Islet of Langerhans (tissue), 1 donor: ENCODE results near the gene NT5DC2.

Experiments
- FAIRE-seq: peaks from one replicate; lab custom pipeline; 2011; peaks lifted over from hg19 to GRCh38; lab: Jason Lieb, UNC

NT5DC2 gene

DNA sequence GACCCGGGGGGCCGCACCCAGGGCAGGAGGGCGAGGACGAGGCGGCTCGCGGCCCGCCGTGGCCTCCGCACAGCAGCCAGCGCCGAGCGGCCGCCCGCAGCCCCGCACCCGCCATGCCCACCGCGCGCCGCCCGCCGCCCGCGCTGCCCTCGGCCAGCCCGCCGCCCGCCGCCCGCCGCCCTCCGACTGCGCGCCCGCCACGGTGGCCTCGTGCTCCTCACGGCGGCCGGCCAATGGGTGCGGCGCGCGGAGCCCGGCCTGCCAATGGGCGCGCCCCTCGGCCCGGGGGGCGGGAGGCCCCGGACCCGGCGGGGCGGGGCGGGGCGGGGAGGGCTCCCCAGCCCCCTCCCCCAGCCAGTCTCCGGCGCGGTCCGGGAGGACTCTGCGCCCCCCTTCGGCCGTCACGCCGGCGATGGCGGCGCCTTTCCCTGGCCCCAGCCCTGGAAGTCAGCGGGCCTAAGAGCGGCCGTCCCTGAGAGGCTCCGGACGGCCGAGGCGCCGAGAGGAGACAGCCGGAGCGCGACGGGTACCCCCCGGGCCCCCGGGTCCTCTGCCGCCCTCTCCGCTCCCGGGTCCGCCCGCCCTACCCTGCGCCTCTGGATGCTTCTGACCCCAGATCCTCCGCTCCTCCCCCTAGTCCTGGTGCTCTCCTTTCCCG lies at the start of gene NT5DC2:
Gene NT5DC2 (minus strand): TSS at position 235 of the 658 bp plus-strand sequence. CDS start 120 bp downstream, at position 115.
- FAIRE-seq = no peak

DNA sequence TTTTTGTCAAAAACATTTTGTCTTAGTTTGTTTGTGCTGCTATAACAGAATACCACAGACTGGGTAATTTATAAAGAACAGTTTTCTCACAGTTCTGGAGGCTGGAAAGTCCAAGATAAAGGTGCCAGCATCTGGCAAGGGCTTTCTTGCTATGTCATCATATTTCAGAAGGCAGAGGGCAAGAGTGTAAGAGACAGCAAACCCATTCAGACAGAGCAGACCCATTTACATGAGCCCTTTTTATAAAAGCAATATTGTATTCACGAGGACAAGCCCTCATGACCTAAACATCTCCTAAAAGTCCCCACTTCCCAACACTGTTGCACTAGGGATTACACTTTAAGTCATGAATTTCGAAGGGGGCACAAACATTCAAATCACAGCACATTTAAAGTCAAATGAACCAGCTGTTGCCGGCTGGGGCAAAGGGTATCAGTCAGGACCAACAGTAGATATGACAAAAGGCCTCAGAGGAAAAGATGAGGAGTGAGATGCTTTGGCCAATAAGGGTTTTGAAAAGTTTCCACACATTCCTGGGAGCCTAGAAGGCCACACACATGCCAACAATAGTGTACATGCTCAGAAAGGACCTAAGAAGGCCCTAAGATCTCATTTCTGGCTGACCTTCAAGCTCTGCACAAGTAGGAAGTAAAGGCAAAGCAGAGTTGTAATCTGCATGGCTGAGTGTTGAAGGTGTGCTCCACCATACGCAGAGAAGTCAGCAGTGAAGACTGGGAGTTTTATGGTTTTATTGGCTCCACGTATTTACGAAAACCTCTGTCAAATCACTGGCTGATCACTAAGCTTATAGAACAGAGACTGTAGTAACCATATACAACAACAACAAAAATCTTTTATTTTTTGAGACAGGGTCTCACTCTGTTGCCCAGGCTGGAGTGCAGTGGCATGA lies 40.7 kb upstream of the NT5DC2 start:
- FAIRE-seq = no peak

DNA sequence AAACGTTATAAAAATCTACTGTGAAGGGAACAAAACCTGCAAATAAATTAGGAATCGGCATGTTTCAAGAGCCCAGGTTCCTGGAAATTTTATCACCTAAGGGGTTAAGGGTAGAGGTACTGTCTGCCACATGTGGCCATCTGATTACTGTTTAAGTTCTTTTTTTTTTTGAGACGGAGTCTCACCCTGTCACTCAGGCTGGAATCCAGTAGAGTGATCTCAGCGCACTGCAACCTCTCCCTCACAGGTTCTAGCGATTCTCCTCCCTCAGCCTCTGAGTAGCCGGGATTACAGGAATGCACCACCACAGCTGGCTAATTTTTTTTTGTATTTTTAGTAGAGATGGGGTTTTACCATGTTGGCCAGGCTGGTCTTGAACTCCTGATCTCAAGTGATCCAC lies 38.6 kb upstream of the NT5DC2 start:
- FAIRE-seq = no peak

DNA sequence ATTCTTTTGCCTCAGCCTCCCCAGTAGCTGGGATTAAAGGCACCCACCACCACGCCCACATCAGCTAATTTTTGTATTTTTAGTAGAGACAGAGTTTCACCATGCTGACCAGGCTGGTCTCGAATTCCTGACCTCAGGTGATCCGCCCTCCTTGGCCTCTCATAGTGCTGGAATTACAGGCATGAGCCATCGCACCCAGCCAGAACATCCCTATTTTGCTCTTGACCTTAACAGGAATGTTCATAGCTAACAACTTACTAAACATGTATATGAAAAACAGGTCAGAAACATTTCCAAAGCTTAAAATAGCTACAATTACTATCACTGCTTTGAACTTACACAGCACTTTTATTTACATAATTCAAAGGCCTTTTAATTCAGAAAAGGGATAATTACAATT lies 36.4 kb upstream of the NT5DC2 start:
- FAIRE-seq = no peak

DNA sequence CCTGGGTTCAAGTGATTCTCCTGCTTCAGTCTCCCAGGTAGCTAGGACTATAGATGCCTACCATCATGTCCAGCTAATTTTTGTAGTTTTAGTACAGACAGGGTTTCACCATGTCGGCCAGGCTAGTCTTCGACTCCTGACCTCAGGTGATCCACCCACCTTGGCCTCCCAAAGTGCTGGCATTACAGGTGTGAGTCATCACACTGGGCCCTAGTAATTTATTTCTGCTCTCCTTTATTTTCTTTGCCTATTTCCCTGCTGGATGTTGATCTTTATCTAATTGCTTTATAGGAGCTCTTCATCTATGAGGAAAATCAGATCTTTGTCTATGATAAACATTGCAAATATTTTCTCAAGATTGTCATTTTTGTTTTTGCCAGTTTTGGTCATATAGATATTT lies 34.4 kb upstream of the NT5DC2 start:
- FAIRE-seq = peak; percentile 21

DNA sequence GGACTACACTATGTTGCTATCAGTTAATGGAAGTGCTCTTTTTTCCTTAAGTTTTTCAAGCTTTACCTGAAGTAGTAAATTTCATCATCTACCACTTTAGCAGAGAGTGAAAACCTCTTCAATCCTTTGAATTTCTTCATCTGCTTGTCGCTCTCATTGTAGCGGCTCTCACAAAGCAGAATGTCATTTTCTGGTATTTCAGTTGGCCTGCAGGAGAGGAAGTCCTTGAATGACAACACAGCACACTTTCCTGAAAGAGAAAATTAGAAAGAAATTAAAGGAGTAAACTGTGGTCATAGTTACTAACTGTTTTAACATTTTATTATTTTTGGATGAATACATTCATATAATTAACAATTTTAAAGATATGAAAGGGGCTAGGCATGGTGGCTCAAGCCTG lies 30.3 kb upstream of the NT5DC2 start:
- no peak for FAIRE-seq

DNA sequence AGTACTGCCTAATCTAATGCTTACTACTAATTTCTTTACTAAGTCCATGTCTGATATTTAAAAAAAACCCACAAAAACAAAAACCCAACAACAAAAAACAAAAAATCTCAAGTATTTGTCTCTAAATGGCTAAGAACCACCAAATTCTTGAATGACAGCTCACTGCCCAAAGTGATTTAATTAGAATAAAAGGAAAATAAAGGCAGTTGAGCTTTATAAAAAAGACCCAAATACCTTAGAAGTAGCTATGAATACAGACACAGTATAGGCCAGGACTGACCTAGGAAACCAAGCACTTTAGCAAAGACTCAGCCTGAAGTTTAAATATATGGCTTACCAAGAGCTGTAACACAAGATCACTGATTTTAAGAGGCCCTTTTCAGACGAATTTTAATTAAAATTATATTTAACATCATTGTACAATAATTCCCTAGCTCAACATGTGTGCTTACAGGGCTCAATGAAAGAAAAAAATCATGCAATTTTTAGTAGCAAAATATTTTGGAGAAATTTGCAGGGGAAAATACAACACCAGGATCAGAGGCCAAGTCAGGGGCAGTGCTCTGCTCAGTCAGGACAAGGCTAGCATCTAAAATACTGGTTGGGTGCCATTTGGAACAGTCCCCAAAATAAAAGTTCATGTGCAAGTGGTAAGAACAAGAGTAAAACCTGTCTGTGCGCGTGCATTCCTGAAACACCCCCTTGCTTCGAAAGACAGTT lies 27.5 kb upstream of the NT5DC2 start:
- peak; percentile 60 for FAIRE-seq

DNA sequence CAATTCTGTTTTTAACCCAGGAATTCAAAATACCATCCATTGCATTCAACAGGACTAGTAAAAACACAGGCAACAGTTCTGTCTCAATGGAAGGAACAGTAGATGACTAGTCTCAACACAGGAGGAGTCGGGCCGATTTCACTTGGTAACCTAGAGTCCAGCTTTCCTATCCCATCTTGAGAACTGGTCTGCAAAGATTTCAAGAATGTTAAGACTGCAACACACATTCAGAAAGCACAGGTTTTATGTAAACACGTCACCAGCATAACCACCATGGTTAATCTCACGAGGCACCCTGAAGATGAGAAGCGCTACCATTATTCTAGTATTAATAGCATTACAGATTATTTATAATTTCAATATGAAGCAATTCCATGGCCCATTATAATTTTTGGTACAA lies 24.8 kb upstream of the NT5DC2 start:
- FAIRE-seq = no peak

DNA sequence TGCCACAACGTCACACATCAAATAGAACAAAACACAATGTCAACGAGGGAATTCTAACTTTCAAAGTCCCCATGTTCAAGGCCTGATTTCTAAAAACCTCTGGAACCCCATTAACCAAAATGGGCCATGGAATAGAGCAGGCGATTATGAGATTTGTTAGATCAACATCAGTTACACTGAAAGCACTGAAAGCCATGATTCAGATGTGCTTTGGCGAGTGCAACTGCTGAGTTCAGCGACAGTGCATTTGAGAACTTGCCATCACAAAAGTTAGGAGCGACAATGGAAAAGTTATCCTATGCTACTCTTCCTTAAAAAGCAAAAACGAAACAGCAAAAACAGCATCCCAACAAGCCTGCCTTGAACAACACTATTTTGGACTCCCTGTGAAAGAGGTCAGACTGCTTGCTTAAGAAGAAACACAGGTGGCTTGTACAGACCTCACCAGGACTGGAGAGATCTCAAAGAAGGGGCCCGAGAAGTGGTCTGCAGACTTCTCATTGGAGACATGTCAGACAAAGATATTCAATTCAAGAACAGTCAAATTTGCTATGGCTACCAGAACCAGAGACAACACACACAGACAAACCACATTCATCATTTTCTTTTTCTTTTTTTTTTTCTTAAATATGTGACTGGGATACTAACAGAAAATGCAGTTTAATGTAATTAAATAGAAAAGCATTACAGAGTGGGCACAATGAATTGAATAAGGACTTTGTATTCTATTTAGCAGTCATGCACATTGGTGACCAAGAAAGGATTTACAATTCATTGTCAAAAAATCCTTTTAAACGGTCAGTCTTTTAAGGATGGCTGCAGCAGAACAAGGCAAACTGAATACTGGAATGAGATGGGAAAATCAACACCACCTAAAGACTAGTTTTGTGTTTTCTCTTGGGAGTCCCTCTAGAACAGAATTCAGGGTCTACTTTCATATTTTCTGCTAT lies 23.6 kb upstream of the NT5DC2 start:
- no peak for FAIRE-seq

DNA sequence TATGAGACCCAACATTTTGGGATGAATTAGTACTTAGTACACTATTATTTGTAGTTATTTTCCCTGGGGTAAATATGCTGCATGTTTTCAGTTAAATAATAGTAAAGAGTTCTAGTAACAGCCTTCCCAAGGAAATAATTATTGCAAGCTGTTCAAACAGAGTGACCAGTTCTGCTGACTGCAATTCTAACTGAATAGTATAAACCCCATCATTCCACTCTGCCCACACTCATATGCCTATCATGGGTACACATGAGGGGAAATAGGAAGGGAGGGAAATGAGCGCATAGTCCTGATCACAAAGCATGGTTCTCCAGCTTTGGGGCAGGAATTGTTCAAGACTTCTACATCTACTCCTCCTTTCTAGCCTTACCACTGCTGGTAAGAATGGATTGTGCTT lies 21.4 kb upstream of the NT5DC2 start:
- no peak for FAIRE-seq

DNA sequence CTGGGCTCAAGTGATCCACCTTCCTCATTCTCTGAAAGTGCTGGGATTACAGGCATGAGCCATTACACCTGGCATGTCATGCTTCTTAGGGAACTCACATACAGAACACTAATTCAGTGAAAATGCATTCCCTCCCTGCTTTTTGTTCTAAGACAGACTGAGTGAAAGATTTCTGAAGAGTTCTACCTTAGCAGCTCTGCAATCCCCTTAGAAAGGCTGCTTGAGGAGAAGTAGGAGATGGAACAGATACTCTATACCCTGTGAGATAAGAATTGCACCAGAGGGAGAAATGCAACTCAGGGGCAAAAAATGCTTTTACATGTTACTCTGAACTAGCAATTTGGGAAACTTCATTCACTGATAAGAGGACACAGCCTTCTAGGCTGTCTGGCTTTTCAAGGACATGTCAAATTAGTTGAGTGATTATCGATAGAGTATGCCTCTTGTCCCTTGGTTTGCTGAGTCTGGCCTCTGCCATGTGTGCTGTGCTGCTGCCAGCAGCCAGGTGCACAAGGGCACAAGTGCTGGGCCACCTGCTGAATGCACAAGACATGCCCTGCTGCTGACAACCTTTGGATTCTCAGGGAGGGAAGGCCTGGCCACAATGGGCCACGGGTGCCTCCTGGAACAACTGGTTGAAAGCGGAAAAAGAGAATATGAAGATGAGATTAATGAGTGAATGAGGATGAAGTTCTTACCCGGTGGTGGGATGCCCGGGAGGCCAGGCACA lies 20.5 kb upstream of the NT5DC2 start:
- FAIRE-seq = no peak

DNA sequence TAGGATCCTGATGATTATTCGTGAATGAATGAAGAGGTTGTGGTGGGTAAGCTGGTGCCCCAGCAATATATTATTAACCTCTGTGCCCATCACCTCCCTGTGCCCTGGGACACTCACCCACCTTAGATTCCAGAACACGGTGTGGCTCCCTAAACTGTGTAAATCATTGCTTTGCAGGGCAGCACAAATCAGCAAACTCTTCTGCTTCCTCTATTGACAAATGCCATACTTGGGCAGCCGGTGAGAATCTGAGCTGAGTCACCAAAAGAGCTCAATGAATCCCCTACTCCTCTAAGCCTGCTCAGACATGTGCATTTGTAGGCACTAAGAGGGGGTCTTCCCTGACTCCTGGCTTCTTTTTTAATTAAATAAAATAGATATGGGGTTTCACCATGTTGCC lies 18.4 kb upstream of the NT5DC2 start:
- no peak for FAIRE-seq

DNA sequence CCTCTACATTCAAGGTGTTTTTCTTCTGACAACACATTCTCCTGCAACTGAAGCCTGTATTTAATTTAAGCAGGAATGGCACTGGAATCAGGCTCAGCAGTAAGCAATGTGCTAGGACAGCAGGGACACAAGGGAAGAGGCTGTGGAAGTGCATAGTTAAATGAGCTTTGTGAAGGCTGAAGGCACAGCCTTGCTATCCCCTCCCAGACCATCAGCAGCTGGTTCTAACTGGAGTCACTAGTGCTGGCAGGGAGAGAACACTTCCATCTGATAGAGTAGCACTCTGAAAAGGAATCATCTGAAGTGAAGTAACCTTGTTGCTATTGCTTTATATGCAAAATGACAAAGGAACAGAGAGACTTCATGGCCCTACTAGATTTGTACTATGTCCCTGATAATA lies 17.5 kb upstream of the NT5DC2 start:
- no peak for FAIRE-seq

DNA sequence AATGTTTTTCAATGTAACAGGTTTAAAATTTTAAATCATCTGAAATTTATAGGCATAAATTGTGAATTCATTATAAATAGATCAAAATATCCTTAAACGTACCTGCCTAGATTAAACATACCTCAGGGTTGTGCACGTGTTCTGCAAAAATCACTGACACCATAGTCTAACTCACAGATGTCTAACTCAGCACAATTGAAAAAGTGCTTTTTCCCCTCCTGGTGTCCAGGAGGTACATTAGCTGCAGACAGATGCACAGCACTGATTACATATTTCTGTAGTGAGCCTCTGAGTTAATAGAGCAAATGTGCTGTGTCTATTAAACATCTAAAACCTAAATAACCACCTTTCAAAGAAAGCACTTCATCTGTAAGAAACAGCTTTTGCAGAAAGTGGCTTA lies 13.5 kb upstream of the NT5DC2 start:
- FAIRE-seq = peak; percentile 96

DNA sequence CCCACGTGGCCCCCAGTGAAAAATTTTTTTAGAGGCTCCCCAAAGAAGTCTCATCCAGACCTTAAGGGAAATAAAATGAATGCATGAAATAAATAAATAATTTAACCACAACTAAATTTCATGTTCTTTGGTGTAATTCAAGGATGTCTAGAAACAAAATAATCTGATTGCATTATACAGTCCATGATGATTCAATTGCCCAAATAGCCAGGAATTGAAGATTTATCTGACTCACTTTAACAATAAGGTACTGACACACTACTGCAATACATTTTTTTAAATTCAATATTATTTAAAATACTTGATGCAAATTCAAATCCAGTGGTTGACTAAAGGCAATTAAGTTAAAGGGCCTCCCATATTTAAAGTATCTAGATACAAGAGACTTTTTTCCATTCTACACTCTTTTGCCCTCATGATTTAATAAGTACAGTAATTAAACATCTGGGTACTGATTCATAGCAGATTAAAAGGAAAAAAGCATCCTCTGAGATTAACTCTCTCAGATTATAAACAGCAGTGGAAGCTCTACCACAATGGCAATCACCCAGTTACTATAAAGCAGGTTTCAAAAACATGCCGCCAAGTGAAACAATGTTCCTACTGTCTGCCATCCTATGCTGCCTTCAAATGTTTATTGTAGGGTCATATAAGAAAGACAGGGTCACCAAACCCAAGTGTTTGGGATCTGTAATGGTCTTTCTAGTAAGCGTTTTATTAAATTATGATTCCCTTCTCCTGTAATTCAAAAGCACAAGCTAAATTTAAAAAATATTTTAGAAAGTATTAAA lies 12.6 kb upstream of the NT5DC2 start:
- no peak for FAIRE-seq

DNA sequence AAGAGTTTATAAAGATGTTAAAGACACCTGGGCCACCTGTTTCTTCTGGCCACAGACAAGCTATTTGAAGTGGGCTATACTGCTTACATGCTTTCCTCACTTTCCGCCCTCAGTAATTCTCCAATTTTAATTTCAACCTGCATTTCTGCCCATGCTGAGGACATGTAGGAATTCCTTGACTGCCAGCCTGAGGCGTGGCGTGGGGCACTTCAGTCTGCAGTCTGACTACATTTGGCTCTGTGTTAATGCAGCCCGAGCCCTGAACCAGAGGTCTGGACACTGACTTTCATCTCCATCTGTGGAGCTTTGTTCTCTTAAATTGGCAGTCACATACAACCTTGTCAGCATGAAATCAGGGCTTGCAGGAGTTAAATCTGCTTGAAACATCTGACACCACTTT lies 11.3 kb upstream of the NT5DC2 start:
- no peak for FAIRE-seq

DNA sequence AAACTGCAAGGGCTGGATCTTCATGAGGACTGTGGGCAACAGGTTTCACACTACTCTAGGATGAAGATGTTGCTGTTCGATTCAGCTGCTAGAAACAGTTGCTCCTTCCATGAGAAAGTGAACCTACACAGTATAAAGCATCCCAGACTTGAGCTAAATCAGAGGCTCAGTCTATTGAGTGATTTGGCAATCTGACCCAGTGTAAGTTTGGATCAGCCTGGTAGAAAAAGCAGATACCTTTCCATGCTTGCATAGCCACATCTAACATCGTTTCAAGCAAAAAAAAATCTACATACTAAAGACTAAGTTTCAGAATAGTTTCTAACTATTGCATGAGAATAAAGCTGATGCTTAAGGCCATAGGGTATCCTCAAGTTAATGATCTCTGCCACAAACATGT lies 7.4 kb upstream of the NT5DC2 start:
- no peak for FAIRE-seq

DNA sequence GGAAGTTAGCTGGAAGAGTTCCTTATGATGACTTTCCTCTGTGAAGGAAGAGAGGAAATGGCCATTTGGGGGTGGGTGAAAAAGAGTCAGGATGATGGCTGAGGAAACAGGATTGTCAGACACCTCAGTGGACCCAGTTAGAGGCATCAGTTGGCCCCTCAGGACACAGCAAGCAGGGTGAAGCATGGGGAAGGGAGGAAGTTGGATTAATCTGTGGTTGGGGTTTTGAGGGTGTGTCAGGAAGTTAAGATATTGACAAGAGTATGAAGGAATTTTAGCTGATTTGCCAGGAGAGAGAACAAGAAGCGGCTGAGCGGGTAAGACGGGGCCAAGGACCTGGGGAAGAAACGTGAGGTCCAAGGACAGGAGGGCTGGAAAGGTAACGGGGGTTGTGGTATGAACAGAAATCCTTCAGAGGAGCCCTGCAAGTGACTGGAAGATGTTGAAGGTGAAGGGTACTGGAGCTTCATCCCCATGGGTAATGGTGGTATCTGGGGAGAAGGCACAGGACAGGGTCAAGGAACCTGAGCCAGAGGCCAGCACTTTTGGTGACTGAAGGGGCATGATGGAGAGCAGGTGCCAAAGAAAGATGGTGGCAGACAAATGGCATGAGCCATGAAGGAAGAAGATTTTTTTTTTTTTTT lies 5.5 kb upstream of the NT5DC2 start:
- FAIRE-seq = no peak

DNA sequence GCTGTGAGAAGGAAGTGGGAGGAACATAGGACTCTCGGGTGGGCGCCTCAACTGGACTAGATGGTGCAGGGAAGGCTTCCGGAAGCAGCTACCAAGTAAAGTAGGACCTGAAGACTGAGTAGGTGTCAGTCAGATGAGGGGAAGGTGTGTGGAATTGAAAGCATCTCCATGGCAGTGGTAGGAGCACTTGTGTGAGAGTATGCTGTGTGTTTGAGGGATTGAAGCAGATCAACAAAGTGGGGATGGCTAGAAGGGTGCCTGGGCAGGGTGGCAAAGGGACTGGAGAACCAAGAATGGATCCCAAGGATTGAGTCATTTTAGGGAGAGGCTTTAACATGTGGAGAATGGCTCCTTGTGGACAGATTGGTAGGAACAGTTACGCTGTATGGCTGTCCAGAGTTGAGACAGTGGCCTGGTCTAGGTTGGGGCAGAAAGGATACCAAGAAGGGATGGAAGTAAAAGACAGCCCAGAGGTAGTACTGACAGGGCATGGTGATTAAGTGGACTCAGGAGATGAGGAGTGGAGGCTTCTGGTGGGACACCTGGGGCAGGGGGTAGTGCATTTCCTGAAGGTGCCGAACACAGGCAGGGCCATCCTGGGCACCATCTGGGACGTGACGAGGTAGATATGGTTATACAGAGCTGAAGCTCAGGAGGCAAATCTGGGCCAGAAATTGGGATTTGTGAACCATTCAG lies 4.2 kb upstream of the NT5DC2 start:
- no peak for FAIRE-seq
